Measurements from ENCODE around the gene PPIE.

PPIE gene

GRCh38 chr1:39700348-39700747 is 38.3 kb upstream of the PPIE start:
- no peak for TF ChIP-seq CTCF (conservative IDR thresholded peaks at IDR 0.05; ENCODE audit: low read depth, low read length)
- Histone ChIP-seq H3K4me3 (IDR thresholded peaks at IDR 0.05; ENCODE audit: insufficient read depth, low read depth, low read length) (no peak overlapping the region), H4K20me1 (ENCODE audit: insufficient read depth) (no peaks in the 10 kb centered on the region), H3K79me2 (ENCODE audit: insufficient read depth, low read depth) (no peaks in the 10 kb centered on the region), H3K4me1 (ENCODE audit: low read depth, poor library complexity, severe bottlenecking) (peaks cover 18% of the 10 kb centered on the region), H3K36me3 (ENCODE audit: insufficient read depth) (no peaks in the 10 kb centered on the region), H3K9ac (no peak overlapping the region), H2AFZ (ENCODE audit: low read depth) (no peak overlapping the region), H3K27me3 (ENCODE audit: insufficient read depth, low read depth) (no peaks in the 10 kb centered on the region), H3K4me2 (no peak overlapping the region), H3K27ac (no peak overlapping the region)

- H4K20me1 ChIP-seq (ENCODE audit: insufficient read depth): no peaks in the 10 kb centered on the region
- no peaks in the 10 kb centered on the region for H3K36me3 ChIP-seq (ENCODE audit: insufficient read depth)
- TF ChIP-seq CTCF (conservative IDR thresholded peaks at IDR 0.05; ENCODE audit: low read depth, low read length): no peak
- no peak overlapping the region for H3K9ac ChIP-seq
- H3K27me3 ChIP-seq (ENCODE audit: insufficient read depth, low read depth): no peaks in the 10 kb centered on the region
- no peak overlapping the region for H3K4me3 ChIP-seq (IDR thresholded peaks at IDR 0.05; ENCODE audit: insufficient read depth, low read depth, low read length)
- H2AFZ ChIP-seq (ENCODE audit: low read depth): no peak overlapping the region
- no peak overlapping the region for H3K27ac ChIP-seq
- H3K4me1 ChIP-seq (ENCODE audit: low read depth, poor library complexity, severe bottlenecking): peaks cover 11% of the 10 kb centered on the region
- no peaks in the 10 kb centered on the region for H3K79me2 ChIP-seq (ENCODE audit: insufficient read depth, low read depth)
- no peak overlapping the region for H3K4me2 ChIP-seq
These were observed 37.6 kb upstream of the PPIE start for GRCh38 chr1:39701049-39701439.

DNA sequence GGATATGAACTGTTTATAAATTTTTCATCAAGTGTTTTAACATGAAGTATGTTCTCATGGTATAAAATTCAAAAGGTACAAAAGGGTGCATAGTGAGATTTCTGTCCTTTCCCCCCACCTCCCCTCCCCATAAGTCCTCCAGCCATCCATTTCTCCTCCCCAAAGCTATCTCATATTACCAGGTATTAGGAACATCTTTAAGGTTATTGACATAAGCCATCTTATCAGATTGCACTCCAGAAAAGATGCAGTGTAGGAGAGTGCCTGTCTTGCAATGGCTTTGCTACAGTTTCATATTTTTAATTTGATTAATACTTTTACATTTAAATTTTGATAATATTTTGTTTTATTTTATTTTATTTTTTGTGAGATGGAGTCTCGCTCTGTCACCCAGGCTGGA is 33.9 kb upstream of the PPIE start:
- TF ChIP-seq CTCF (conservative IDR thresholded peaks at IDR 0.05; ENCODE audit: low read depth, low read length): no peak
- Histone ChIP-seq H3K4me3 (IDR thresholded peaks at IDR 0.05; ENCODE audit: insufficient read depth, low read depth, low read length) (no peak overlapping the region), H4K20me1 (ENCODE audit: insufficient read depth) (no peaks in the 10 kb centered on the region), H3K9ac (no peak overlapping the region), H3K4me1 (ENCODE audit: low read depth, poor library complexity, severe bottlenecking) (peaks cover 8% of the 10 kb centered on the region), H3K4me2 (no peak overlapping the region), H3K27me3 (ENCODE audit: insufficient read depth, low read depth) (no peaks in the 10 kb centered on the region), H3K27ac (no peak overlapping the region), H2AFZ (ENCODE audit: low read depth) (no peak overlapping the region), H3K79me2 (ENCODE audit: insufficient read depth, low read depth) (no peaks in the 10 kb centered on the region), H3K36me3 (ENCODE audit: insufficient read depth) (no peaks in the 10 kb centered on the region)

- Histone ChIP-seq H3K4me2 (no peak overlapping the region), H4K20me1 (ENCODE audit: insufficient read depth) (no peaks in the 10 kb centered on the region), H3K27me3 (ENCODE audit: insufficient read depth, low read depth) (no peaks in the 10 kb centered on the region), H3K79me2 (ENCODE audit: insufficient read depth, low read depth) (no peaks in the 10 kb centered on the region), H2AFZ (ENCODE audit: low read depth) (no peak overlapping the region), H3K4me3 (IDR thresholded peaks at IDR 0.05; ENCODE audit: insufficient read depth, low read depth, low read length) (no peak overlapping the region), H3K36me3 (ENCODE audit: insufficient read depth) (no peaks in the 10 kb centered on the region), H3K4me1 (ENCODE audit: low read depth, poor library complexity, severe bottlenecking) (no peaks in the 10 kb centered on the region), H3K27ac (no peak overlapping the region), H3K9ac (no peak overlapping the region)
- TF ChIP-seq CTCF (conservative IDR thresholded peaks at IDR 0.05; ENCODE audit: low read depth, low read length): no peak
These were observed 31.2 kb upstream of the PPIE start for GRCh38 chr1:39707506-39707905.

All from KMS-11 (cell line).